HFFc6 (cell line): ENCODE results near the gene ZNF750. TPM values are rescaled to one million over a fixed set of nuclear protein-coding genes. Genes with fewer than 3 reads are reported as not detected.

ENCODE experiments used
- DNase-seq: peaks from one replicate; pipeline ENCODE4 v3.0.0-alpha.2; 2018
- H3K27ac Mint-ChIP-seq: 2 replicates; pipeline ENCODE4 v1.8.0; 2020; ENCODE audit warnings: mild to moderate bottlenecking, mixed read lengths
- H3K27me3 Mint-ChIP-seq: 2 replicates; pipeline ENCODE4 v1.8.0; 2021; ENCODE audit warnings: mild to moderate bottlenecking, moderate library complexity, mixed read lengths; ENCODE audit not compliant: insufficient read depth
- H3K36me3 Mint-ChIP-seq: 2 replicates; pipeline ENCODE4 v1.8.0; 2021; ENCODE audit warnings: low read depth, mixed read lengths
- H3K4me1 Mint-ChIP-seq: 2 replicates; pipeline ENCODE4 v1.8.0; 2020; ENCODE audit warnings: low read depth, mixed read lengths
- H3K4me3 Mint-ChIP-seq: 2 replicates; pipeline ENCODE4 v1.8.0; 2020; ENCODE audit warnings: mild to moderate bottlenecking, moderate library complexity, mixed read lengths
- H3K9me3 Mint-ChIP-seq: 2 replicates; pipeline ENCODE4 v1.8.0; 2020; ENCODE audit warnings: mild to moderate bottlenecking, mixed read lengths
- CTCF ChIP-seq: fragments of 200-600 bp; sonication (generic); IDR thresholded peaks from 2 replicates; pipeline ENCODE4 v1.5.0; 2021; ENCODE audit warnings: antibody characterized with exemption, mild to moderate bottlenecking
- total RNA-seq, 6 experiments: library from RNA; stranded (reverse); fragmentation: NEBNext Ultra II Directional; extraction: Animal tissue kit (Norgen Biotek cat#: 25700); gene quantifications; 2 replicates in 1 of 6; 3 replicates in 5 of 6; pipeline ENCODE4 v1.2.3, GENCODE V29; 2021

ZNF750 gene
- total RNA-seq, 6 experiments from 2014 or later, result not detected

- Mint-ChIP-seq H3K27me3 (no peaks in the 10 kb centered on the region; the same call in none of the 2 replicates), H3K4me1 (peaks cover 9% of the 10 kb centered on the region), H3K27ac (no peak overlapping the region), H3K9me3 (no peaks in the 10 kb centered on the region), H3K4me3 (no peak overlapping the region), H3K36me3 (peaks cover 10% of the 10 kb centered on the region)
- TF ChIP-seq CTCF, result no peak
- DNase-seq, result no peak
These were observed 31.4 kb upstream of the ZNF750 start for GRCh38 chr17:82871056-82871775.

- TF ChIP-seq CTCF, result no peak
- H3K36me3 Mint-ChIP-seq, result peaks cover 10% of the 10 kb centered on the region
- H3K4me1 Mint-ChIP-seq, result peaks cover 9% of the 10 kb centered on the region
- H3K27me3 Mint-ChIP-seq, result no peaks in the 10 kb centered on the region; the same call in none of the 2 replicates
- H3K27ac Mint-ChIP-seq, result no peak overlapping the region
- H3K9me3 Mint-ChIP-seq, result no peaks in the 10 kb centered on the region
- H3K4me3 Mint-ChIP-seq, result no peak overlapping the region
- no peak for DNase-seq
These were observed 30.7 kb upstream of the ZNF750 start for GRCh38 chr17:82870541-82870940.

- DNase-seq, result no peak
These were observed 30.3 kb upstream of the ZNF750 start for GRCh38 chr17:82870091-82870491.

GRCh38 chr17:82869536-82869935 lies 29.7 kb upstream of the ZNF750 start:
- H3K4me1 Mint-ChIP-seq, result peaks cover 9% of the 10 kb centered on the region
- H3K27me3 Mint-ChIP-seq, result no peaks in the 10 kb centered on the region; the same call in none of the 2 replicates
- peaks cover 10% of the 10 kb centered on the region for H3K36me3 Mint-ChIP-seq
- no peaks in the 10 kb centered on the region for H3K9me3 Mint-ChIP-seq
- TF ChIP-seq CTCF, result no peak
- H3K27ac Mint-ChIP-seq, result no peak overlapping the region
- no peak overlapping the region for H3K4me3 Mint-ChIP-seq
- DNase-seq, result no peak

More at GRCh38 chr17:82870091-82870491, 30.3 kb upstream of the ZNF750 start:
- H3K4me3 Mint-ChIP-seq, result no peak overlapping the region
- no peak overlapping the region for H3K27ac Mint-ChIP-seq
- H3K4me1 Mint-ChIP-seq, result peaks cover 9% of the 10 kb centered on the region
- H3K9me3 Mint-ChIP-seq, result no peaks in the 10 kb centered on the region
- no peak for TF ChIP-seq CTCF
- no peaks in the 10 kb centered on the region; the same call in none of the 2 replicates for H3K27me3 Mint-ChIP-seq
- peaks cover 10% of the 10 kb centered on the region for H3K36me3 Mint-ChIP-seq

DNA sequence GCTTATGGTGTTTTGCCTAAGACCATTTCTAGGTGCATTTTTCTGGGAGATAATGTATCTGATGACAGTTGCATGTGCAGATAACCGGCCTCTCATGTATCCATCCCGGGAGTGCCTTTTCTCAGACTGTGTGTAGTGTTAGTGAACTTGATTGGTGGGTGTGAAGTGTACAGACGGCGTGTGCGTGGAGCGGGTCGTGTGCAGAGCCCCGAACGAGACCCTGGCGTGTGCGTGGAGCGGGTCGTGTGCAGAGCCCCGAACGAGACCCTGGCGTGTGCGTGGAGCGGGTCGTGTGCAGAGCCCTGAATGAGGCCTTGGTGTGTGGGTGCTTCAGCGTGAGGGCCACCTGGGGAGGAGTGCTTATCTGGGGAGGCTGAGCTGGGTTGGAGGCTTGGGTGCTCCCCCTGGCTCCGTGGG lies 28.9 kb upstream of the ZNF750 start:
- no peaks in the 10 kb centered on the region; the same call in none of the 2 replicates for H3K27me3 Mint-ChIP-seq
- H3K9me3 Mint-ChIP-seq, result no peaks in the 10 kb centered on the region
- DNase-seq, result no peak
- no peak overlapping the region for H3K4me3 Mint-ChIP-seq
- TF ChIP-seq CTCF, result no peak
- no peak overlapping the region for H3K27ac Mint-ChIP-seq
- peaks cover 18% of the 10 kb centered on the region for H3K4me1 Mint-ChIP-seq
- H3K36me3 Mint-ChIP-seq, result peaks cover 10% of the 10 kb centered on the region
